HG03469 (cell line): ENCODE measurements around the gene GRAP2.

Source experiments
- ATAC-seq: cut with Tn5 transposase; IDR thresholded peaks from one replicate; pipeline ENCODE4 v1.9.1; 2021; ENCODE audit warnings: mild to moderate bottlenecking, moderate library complexity, moderate number of reproducible peaks; ENCODE audit not compliant: unreplicated experiment

GRAP2 gene

DNA sequence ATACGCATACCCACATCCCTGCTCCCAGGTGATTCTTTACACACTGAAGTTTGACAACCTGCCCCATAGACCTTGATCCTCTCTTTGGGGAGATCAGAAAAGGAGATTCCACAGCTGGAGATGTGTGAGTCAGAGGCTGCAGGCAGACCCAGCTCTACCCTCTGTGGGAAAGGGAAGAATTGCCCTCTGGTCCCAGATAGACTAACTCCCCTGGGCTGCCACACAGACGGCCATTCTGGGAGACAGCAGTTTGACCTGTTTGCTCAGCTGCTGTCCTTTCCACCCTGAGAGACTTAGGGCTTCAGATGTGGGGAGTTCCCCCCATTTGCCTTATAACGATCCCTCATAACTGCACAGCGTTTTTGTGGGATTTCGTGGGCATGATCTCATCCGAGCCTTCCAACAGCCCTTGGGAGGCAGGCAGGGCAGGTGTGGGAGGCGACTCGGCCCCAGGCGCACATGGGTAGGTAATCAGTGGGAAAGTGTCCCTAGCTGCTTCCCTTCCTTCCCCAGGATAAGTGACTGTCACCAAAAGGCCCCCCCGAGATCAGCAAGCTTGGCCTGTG is 107.9 kb downstream of the GRAP2 start:
- no peak for ATAC-seq

DNA sequence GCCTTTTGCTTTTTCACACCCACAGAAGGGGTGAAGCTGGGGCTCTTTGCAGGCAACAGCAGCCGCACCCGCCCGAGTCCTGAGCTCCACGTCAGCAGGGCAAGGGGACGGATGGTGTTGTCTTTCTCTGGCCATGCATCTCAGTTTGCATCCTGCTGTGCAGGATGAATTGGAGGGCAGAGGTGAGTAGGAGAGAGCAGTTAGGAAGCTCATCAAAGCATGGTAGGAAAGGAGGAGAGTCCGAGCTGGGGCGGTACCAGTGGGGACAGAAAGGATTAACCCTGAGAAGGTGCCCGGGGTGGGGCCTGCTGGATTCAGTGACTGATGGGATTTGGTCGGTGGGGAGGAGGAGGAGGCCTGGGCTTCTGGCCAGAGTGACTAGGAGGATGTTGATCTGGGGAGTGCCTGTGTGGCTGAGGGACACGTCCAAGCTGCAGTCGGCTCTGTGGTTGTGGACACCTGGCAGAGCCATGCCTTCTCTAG is 108.4 kb downstream of the GRAP2 start:
- no peak for ATAC-seq

DNA sequence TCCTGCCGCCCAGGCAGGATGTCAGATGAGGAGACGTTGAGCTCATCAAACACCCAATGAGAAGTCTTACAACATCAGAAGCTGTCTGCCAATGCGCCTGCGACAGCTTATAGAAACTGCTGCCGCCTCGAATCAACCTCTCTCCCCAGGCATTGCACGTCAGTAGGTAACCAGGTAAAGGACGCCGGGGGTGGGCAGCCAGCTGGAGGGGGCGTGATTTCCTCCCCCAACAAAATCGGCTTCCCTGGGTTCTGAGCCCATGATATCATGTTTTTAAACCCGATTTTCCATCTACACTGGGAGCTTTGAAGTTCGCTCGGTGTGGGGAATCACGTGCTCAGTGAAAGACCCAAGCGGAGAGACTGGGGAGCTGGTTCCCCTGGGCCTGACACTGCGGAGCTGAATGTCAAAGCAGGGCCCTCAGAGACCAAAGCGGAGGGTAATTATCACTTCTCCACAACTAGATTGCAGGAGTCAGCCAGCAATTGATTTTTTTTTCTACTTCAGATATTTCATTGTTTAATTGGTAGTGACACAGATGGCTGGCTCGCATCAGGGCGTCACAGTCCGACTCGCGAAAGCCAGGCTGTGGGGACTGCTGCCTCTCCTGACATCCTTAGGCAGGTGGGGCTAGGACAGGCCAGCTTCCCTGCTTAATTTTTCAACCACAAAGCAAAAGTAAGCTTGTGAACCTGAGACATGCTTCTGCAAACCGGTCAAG is 109.2 kb downstream of the GRAP2 start:
- no peak for ATAC-seq

DNA sequence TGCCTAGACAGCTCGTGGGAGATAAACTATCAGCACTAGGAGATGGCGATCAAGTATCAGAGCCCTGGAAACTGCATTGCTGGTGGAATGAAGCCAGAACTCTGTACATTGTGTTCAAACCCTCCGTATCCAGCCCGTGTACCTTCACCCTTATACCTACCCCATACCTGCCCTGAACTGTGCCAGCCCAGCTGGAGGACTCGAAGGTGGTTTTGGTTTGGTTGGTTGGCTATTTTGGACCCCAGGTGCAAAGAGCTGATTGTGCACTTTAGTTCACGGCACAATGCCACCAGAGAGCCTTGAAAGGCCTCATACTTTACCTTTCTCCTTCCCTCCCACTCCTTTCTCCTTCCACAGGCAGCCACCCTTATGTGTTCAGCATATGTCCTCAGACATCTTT is 109.9 kb downstream of the GRAP2 start:
- ATAC-seq: no peak

DNA sequence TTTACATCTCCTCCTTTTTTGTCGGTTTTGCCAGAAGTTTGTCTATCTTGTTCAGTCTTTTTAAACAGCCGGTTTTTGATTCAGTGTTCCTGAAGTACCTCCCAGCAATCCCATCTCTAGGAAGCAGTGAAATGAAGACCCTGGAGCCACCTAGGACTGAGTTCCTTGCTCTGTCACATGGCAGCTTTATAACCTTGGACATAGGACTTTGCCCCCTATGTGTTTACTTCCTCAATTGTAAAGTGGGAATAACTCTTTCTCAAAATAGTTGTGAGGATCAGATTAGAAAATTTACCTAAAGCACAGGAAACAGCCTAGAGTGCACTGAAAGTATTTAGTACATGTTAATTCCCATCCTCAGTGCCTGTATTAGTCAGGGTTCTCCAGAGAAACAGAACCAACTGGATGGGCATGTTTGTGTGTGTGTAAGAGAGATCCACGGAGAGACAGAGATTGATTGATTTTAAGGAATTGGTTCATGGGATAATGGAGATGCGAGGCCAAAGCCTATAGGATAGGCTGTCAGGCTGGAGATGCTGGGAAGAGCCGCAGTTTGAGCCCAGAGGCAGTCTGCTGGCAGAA is 113.9 kb downstream of the GRAP2 start:
- ATAC-seq: no peak

DNA sequence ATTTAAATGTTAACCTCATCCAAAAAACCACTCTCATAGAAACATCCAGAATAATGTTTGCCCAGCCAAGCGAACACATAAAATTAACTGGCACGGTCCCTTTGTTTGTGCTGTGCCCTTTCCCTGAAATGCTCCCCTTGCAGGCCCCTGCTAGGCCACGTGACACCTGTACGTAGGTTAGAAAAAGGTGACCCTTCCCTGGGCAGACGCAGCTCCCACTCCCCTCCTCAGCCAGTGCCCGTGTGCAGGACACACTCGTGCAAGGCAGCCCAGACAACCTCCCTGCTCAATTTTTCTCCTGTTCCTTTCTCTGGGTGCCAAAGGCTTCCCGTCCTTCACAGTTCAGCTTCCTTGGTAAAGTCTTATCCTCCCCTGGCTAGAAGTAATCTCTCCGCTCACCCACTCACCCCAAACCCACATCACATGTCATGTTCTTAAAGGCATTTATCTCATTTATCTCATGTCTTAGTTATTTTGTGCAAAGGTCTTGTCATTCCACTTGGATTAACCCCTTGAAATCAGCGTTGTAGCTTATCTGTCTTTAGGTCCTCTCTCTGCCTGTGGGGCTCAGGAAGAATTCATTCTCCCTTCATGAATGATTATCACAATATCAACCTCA is 114.6 kb downstream of the GRAP2 start:
- no peak for ATAC-seq

DNA sequence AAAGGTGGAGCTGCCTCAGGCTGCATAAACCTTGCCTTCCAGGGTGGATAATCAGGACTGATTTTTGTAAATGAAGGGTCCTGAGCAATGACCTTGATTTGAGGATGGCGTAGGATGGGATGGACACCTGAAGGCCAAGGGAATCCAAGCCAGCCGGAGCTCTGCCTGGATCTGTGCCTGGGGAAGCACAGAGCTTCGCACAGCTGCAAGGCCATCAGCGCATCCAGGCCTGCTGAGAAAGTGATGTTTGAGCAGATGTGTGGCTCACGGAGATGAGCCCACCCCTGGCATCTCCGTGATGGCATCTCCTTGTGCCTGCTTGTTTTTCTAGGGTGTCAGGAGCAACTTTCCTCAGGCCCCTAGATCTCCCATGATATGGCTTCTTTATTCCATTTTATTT is 117.2 kb downstream of the GRAP2 start:
- no peak for ATAC-seq

DNA sequence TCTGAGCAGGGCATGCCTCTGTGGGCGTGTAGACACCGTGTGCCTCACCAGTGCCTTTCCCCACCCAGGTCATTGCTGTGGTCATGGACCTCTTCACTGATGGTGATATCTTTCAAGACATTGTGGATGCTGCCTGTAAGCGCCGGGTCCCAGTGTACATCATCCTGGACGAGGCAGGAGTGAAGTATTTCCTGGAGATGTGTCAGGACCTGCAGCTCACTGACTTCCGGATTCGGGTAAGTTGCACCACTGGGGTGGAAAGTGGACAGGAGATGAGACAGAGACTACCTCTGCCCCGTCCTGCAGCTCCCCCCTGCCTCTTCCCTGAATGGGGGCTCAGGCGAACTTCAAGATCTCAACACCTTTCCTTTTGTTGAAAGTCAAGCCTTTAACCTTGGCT is 118.2 kb downstream of the GRAP2 start:
- ATAC-seq: no peak

DNA sequence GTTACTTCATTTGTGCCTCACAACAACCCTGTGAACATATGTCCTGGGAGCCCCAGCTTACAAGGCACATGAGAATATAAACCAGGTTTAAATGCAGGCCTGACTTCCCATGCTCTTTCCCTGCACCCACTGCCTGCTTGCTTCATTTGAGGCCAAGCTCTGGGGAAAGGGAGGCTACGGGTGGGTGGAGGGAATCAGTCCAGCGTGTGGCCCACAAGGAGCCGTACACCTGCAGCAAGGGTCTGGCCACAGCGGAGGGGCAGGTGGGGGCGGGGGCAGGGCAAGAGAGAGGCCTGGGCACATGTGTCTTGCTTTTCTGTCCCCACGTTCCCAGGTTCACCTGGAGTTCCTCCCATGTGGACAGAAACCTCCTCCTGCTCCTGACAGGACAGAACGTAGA is 120.1 kb downstream of the GRAP2 start:
- no peak for ATAC-seq

DNA sequence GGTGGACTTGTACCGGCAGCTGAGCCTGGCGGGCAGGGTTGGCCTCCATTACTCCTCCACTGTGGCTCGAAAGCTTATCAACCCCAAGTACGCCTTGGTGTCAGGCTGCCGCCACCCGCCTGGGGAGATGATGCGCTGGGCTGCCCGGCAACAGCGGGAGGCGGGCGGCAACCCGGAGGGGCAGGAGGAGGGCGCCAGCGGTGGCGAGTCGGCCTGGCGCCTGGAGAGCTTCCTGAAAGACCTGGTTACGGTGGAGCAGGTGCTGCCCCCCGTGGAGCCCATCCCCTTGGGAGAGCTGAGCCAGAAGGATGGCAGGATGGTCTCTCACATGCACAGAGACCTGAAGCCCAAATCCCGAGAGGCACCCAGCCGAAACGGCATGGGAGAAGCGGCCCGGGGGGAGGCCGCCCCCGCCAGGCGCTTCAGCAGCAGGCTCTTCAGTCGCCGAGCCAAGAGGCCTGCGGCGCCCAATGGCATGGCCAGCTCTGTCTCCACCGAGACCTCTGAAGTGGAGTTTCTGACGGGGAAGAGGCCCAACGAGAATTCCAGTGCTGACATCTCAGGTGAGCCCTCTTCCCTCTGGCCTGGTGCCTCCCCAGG is 120.6 kb downstream of the GRAP2 start:
- ATAC-seq: no peak

DNA sequence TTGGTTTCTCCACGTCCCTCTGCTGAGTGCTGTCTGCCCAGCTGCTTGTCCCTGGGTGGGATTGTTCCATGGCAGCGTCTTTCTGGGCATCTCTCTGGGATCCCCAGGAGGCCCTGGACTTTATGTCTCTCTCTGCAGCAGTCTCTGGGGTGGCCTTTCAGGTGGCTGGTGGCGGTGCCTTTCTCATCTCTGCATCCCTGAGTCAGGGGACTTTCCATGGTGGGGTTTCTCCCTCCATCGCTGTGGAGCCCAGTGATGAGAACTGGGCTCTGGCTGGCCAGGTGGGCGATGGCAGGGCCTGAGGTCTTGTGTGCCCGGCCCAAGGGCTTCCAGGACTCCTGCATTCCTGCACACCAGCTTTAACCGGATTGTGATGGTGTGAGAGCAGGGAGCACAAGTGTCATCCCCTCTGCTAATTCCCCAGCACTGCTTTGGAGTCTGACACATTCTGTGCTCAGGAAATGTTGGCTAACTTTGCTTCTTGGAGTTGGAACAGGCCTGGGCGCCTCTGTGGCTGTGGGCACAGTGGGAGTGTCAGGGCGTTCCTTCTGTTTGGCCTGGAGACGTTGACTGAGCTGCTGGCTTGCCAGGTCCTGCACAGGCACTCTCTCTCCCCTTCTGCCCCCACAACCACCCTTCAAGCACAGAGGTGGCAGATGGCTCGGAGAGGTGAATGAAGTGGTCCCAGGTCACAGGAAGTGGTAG is 121.8 kb downstream of the GRAP2 start:
- ATAC-seq: no peak
